H1 (cell line): ENCODE results near the gene AKR7A3.

Source experiments
- ASH2L ChIP-seq: fragments of 200-600, 300-600 bp; sonication (generic); IDR thresholded peaks from one replicate; pipeline ENCODE4 v1.7.1; 2017; ENCODE audit warnings: low read length
- CEBPB ChIP-seq: IDR thresholded peaks from 2 replicates; pipeline ENCODE4 v1.6.1; 2012; ENCODE audit warnings: low read depth, low read length
- CTCF ChIP-seq, 3 experiments: IDR thresholded peaks; 1 replicate in 2 of 3; 2 replicates in 1 of 3; pipeline versions ENCODE4 v1.5.1 to v1.6.1; 2011; ENCODE audit warnings: low read length in 3 of 3, mild to moderate bottlenecking in 3 of 3, inconsistent platforms in 2 of 3, low read depth in 1 of 3, moderate library complexity in 1 of 3; ENCODE audit not compliant: insufficient read depth in 1 of 3; ENCODE audit errors: control extremely low read depth in 1 of 3
- JUND ChIP-seq: IDR thresholded peaks from 2 replicates; pipeline ENCODE4 v1.6.1; 2011; ENCODE audit warnings: mild to moderate bottlenecking, improper control_type of control experiment, low read length
- MAX ChIP-seq: IDR thresholded peaks from 2 replicates; pipeline ENCODE4 v1.6.1; 2012; ENCODE audit warnings: inconsistent platforms
- NRF1 ChIP-seq: IDR thresholded peaks from 2 replicates; pipeline ENCODE4 v1.6.1; 2011; ENCODE audit warnings: mild to moderate bottlenecking, low read depth, low read length, improper control_type of control experiment
- POLR2A ChIP-seq, 2 experiments: IDR thresholded peaks; 1 replicate in 1 of 2; 2 replicates in 1 of 2; pipeline ENCODE4 v1.6.1; 2011; ENCODE audit warnings: low read depth in 2 of 2, low read length in 2 of 2, mild to moderate bottlenecking in 2 of 2; ENCODE audit errors: control extremely low read depth in 1 of 2

- TF ChIP-seq ASH2L (no peak), CTCF (IDR thresholded peaks at IDR 0.05; ENCODE audit: control extremely low read depth in 1 of 3, insufficient read depth in 1 of 3, low read depth in 1 of 3, low read length in 3 of 3) (no peak), MAX (no peak), CEBPB (no peak), JUND (no peak), POLR2A (IDR thresholded peaks at IDR 0.05; ENCODE audit: control extremely low read depth in 1 of 2, low read depth in 2 of 2, low read length in 2 of 2) (no peak), NRF1 (no peak)
Measured at GRCh38 chr1:19313636-19313959, 25.0 kb upstream of the AKR7A3 start.
